Measurements from ENCODE around the gene NIPSNAP3A.
A peak's percentile ranks its signal among the peaks of the same experiment; 100 is the strongest.

The NIPSNAP3A gene

GRCh38 chr9:104808035-104808614, 60.6 kb downstream of the NIPSNAP3A start:
- peak; percentile 44 for TF ChIP-seq CTCF (IDR thresholded peaks at IDR 0.05; ENCODE audit: low read depth, low read length)
- no peak for DNase-seq (ENCODE audit: extremely low read depth, low read depth)

Data from AG09319 (cell line).